Measurements from ENCODE around the gene PEPD. TPM values are rescaled to one million over a fixed set of nuclear protein-coding genes. Genes with fewer than 3 reads are reported as not detected.

The PEPD gene
- total and polyA plus RNA-seq, 2 of the 4 experiments (the other 2 are of a cell fraction), result 36.7 to 88.4 TPM

DNA sequence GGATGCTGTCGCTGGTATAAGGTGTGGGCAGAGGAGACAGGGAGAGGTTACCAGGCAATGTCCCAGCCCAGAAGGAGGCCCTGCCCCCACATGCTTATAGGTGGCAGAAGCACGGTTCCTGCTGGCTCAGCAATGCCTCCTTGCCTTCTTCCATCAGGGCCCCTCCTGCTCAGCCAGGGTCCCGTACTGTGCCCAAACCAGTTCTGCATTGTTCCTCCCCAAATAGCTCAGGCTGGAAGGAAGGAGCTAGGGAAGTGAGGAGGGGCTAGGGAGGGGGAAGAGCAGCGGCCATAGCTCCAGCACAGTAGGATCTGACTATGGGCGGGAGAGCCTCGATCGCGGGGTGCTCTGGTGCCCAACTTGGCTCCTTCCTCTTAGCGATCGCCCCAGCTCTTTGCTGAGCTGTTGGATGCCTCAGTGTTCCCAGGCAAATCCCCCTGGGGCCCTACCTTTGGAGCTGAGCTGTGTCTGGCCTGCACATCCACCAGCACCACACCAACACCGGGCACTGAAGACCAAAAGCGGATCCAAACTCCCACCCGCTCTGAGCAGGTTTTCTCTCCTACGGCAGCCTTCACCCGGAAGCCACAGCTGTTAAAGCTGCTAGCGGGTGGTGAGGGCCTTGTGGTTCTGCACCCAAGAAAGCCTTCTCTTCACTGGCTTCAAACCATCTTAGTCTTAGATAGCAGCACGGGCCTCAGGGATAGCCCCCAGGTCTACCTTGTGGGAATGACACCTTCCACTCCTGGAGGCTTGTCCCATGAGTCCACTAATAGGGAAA lies 32.1 kb upstream of the PEPD start:
- Histone ChIP-seq H3K4me2 (ENCODE audit: low read depth, low read length) (no peak overlapping the region), H3K27ac (ENCODE audit: insufficient read depth, low read length) (no peak overlapping the region), H3K56ac (ENCODE audit: extremely low read depth, insufficient read depth, low read length) (no peak overlapping the region), H3K4me3 (ENCODE audit: insufficient read depth, low read depth, low read length) (no peak overlapping the region), H3K79me1 (ENCODE audit: low read depth in 1 of 2, low read length in 2 of 2) (no peaks in the 10 kb centered on the region), H4K20me1 (ENCODE audit: insufficient read depth, low read length) (no peaks in the 10 kb centered on the region), H2BK5ac (ENCODE audit: low read depth, low read length, poor library complexity, severe bottlenecking) (no peak overlapping the region), H3K9me3 (ENCODE audit: control insufficient read depth, insufficient read depth, low read length) (no peaks in the 10 kb centered on the region), H3K9me1 (ENCODE audit: insufficient read depth, low read length) (no peaks in the 10 kb centered on the region), H2BK120ac (ENCODE audit: low read depth, low read length) (no peak overlapping the region), H3K36me3 (ENCODE audit: control insufficient read depth, insufficient read depth, low read length) (no peaks in the 10 kb centered on the region), H3K14ac (replicated peaks; ENCODE audit: low read depth, low read length) (no peak overlapping the region), H4K91ac (ENCODE audit: insufficient read depth, low read depth, low read length) (no peak overlapping the region), H3K18ac (ENCODE audit: low read depth, low read length) (no peak overlapping the region), H2AFZ (replicated peaks; ENCODE audit: low read length, poor library complexity) (no peak overlapping the region), H4K5ac (ENCODE audit: low read depth, low read length) (no peak overlapping the region), H3K9ac (ENCODE audit: low read depth, low read length) (no peak overlapping the region), H4K8ac (ENCODE audit: low read depth in 2 of 2, low read length in 2 of 2) (no peak overlapping the region), H2BK20ac (ENCODE audit: low read depth, low read length) (no peak overlapping the region), H3K4me1 (ENCODE audit: control insufficient read depth, insufficient read depth, low read length) (no peaks in the 10 kb centered on the region), H3K27me3 (ENCODE audit: control insufficient read depth, insufficient read depth, low read length) (no peaks in the 10 kb centered on the region), H2BK15ac (ENCODE audit: low read depth, low read length) (no peak overlapping the region), H2AK9ac (replicated peaks; ENCODE audit: low read depth, low read length, poor library complexity) (no peak overlapping the region), H3K23ac (ENCODE audit: low read depth, low read length) (no peak overlapping the region), H3K4ac (ENCODE audit: low read depth, low read length) (no peak overlapping the region), H2AK5ac (ENCODE audit: low read depth, low read length) (no peak overlapping the region)
- in situ Hi-C loops (cut with MboI; ENCODE audit: low sequenced_read_pairs) (no loop called here), intact Hi-C loops (cut with micrococcal nuclease) (no loop called here), dilution Hi-C loops (cut with HindIII; ENCODE audit: low sequenced_read_pairs, unreplicated experiment) (no loop called here)
- TF ChIP-seq CEBPB (IDR thresholded peaks at IDR 0.05; ENCODE audit: low read depth, low read length) (no peak), RAD21 (IDR thresholded peaks at IDR 0.05; ENCODE audit: low read length) (no peak), SMC3 (IDR thresholded peaks at IDR 0.05; ENCODE audit: low read depth, low read length) (no peak), BHLHE40 (IDR thresholded peaks at IDR 0.05; ENCODE audit: low read depth, low read length) (no peak), POLR2A (IDR thresholded peaks at IDR 0.05; ENCODE audit: low read depth, low read length) (no peak), MXI1 (IDR thresholded peaks at IDR 0.05; ENCODE audit: borderline replicate concordance, low read depth, low read length) (no peak)
- ChIA-PET CTCF (no interaction called here), POLR2A (ENCODE audit: unreplicated experiment) (no interaction called here)
- ATAC-seq (ENCODE audit: low read depth) (no peak), DNase-seq (no peak)
- 74% methylated on average over 6 of the region's 17 CpGs; no CpG with 5 or more reads in 1 of the 2 experiments for WGBS, 2 experiments (ENCODE audit: extremely low coverage in 2 of 2, insufficient read length in 1 of 2)
- no TSS peak for BruUV-seq (replicated peaks)
